Measurements from ENCODE around the gene ALB. TPM values are rescaled to one million over a fixed set of nuclear protein-coding genes. Genes with fewer than 3 reads are reported as not detected.

Gene ALB
- total RNA-seq, 1 experiment from 2014 or later: 0.22 TPM

GRCh38 chr4:73407227-73407673, 3.2 kb downstream of the ALB start:
- POLR2A ChIA-PET (ENCODE audit: unreplicated experiment): no interaction called here
- peaks cover 53% of the 10 kb centered on the region for H3K27me3 ChIP-seq (ENCODE audit: low read length)
- no peaks in the 10 kb centered on the region for H3F3A ChIP-seq (ENCODE audit: low read length, unreplicated experiment)
- H3K9me3 ChIP-seq (ENCODE audit: low read length): no peaks in the 10 kb centered on the region
- DNase-seq (no peak), ATAC-seq (no peak)
- H3K4me2 ChIP-seq (ENCODE audit: low read length): no peak overlapping the region
- CTCF ChIA-PET: no interaction called here
- BruUV-seq (replicated peaks): no TSS peak
- no peak overlapping the region for H2AFZ ChIP-seq (ENCODE audit: low read length)
- H3K27ac ChIP-seq (ENCODE audit: low read length): no peak overlapping the region
- intact Hi-C loops (cut with micrococcal nuclease): no loop called here
- no peaks in the 10 kb centered on the region for H3K79me2 ChIP-seq (ENCODE audit: low read length)
- no peaks in the 10 kb centered on the region for H3K36me3 ChIP-seq (ENCODE audit: low read depth, low read length)
- TF ChIP-seq CTCF (conservative IDR thresholded peaks at IDR 0.05; ENCODE audit: low read depth, low read length) (no peak), EZH2phosphoT487 (IDR thresholded peaks at IDR 0.05; ENCODE audit: borderline replicate concordance, low read length) (no peak), EZH2 (IDR thresholded peaks at IDR 0.05; ENCODE audit: low read length, unreplicated experiment) (no peak)
- H3K9me2 ChIP-seq (replicated peaks; ENCODE audit: low read length): no peaks in the 10 kb centered on the region
- H4K20me1 ChIP-seq (ENCODE audit: low read length): no peaks in the 10 kb centered on the region
- no peak overlapping the region for H3K4me3 ChIP-seq (ENCODE audit: low read length)
- H3K9ac ChIP-seq (ENCODE audit: low read length): no peak overlapping the region
- no peaks in the 10 kb centered on the region for H3K4me1 ChIP-seq (ENCODE audit: insufficient read depth, low read length)

- peaks cover 59% of the 10 kb centered on the region for H3K27me3 ChIP-seq (ENCODE audit: low read length)
- no peak overlapping the region for H2AFZ ChIP-seq (ENCODE audit: low read length)
- no TSS peak for BruUV-seq (replicated peaks)
- no peak overlapping the region for H3K27ac ChIP-seq (ENCODE audit: low read length)
- no peaks in the 10 kb centered on the region for H4K20me1 ChIP-seq (ENCODE audit: low read length)
- intact Hi-C loops (cut with micrococcal nuclease): no loop called here
- H3K4me2 ChIP-seq (ENCODE audit: low read length): no peak overlapping the region
- ATAC-seq: no peak
- ChIA-PET POLR2A (ENCODE audit: unreplicated experiment) (no interaction called here), CTCF (no interaction called here)
- H3K79me2 ChIP-seq (ENCODE audit: low read length): no peaks in the 10 kb centered on the region
- H3K4me1 ChIP-seq (ENCODE audit: insufficient read depth, low read length): no peaks in the 10 kb centered on the region
- H3K36me3 ChIP-seq (ENCODE audit: low read depth, low read length): no peaks in the 10 kb centered on the region
- DNase-seq: no peak
- TF ChIP-seq CTCF (conservative IDR thresholded peaks at IDR 0.05; ENCODE audit: low read depth, low read length): no peak
- H3F3A ChIP-seq (ENCODE audit: low read length, unreplicated experiment): no peaks in the 10 kb centered on the region
- H3K4me3 ChIP-seq (ENCODE audit: low read length): no peak overlapping the region
- no peak overlapping the region for H3K9ac ChIP-seq (ENCODE audit: low read length)
- H3K9me3 ChIP-seq (ENCODE audit: low read length): no peaks in the 10 kb centered on the region
- H3K9me2 ChIP-seq (replicated peaks; ENCODE audit: low read length): no peaks in the 10 kb centered on the region
Measured at GRCh38 chr4:73408181-73408867, 4.2 kb downstream of the ALB start.

- Histone ChIP-seq H3K4me3 (ENCODE audit: low read length) (no peak overlapping the region), H3K4me1 (ENCODE audit: insufficient read depth, low read length) (no peaks in the 10 kb centered on the region), H3K79me2 (ENCODE audit: low read length) (no peaks in the 10 kb centered on the region), H3K27me3 (ENCODE audit: low read length) (peaks cover 59% of the 10 kb centered on the region), H3F3A (ENCODE audit: low read length, unreplicated experiment) (no peaks in the 10 kb centered on the region), H2AFZ (ENCODE audit: low read length) (no peak overlapping the region), H3K9me2 (replicated peaks; ENCODE audit: low read length) (no peaks in the 10 kb centered on the region), H3K36me3 (ENCODE audit: low read depth, low read length) (no peaks in the 10 kb centered on the region), H3K9ac (ENCODE audit: low read length) (no peak overlapping the region), H3K4me2 (ENCODE audit: low read length) (no peak overlapping the region), H3K27ac (ENCODE audit: low read length) (no peak overlapping the region), H3K9me3 (ENCODE audit: low read length) (no peaks in the 10 kb centered on the region), H4K20me1 (ENCODE audit: low read length) (no peaks in the 10 kb centered on the region)
- no TSS peak for BruUV-seq (replicated peaks)
- no peak for ATAC-seq
- POLR2A ChIA-PET (ENCODE audit: unreplicated experiment): no interaction called here
- DNase-seq: no peak
- intact Hi-C loops (cut with micrococcal nuclease): no loop called here
- TF ChIP-seq EZH2phosphoT487 (IDR thresholded peaks at IDR 0.05; ENCODE audit: borderline replicate concordance, low read length) (0 out of 2 replicates have a peak, but pooled peaks have one; percentile 23), CTCF (conservative IDR thresholded peaks at IDR 0.05; ENCODE audit: low read depth, low read length) (no peak), EZH2 (IDR thresholded peaks at IDR 0.05; ENCODE audit: low read length, unreplicated experiment) (no peak)
- CTCF ChIA-PET: no interaction called here
Measured at GRCh38 chr4:73409012-73409862, 5.2 kb downstream of the ALB start.

All from PC-3 (cell line).